Stimulated activated CD4-positive, alpha-beta T cell treated with anti-CD3 and anti-CD28 coated beads, TNF-alpha, amount 100 ng/mL, for 1 hour (primary cell): ENCODE data around the gene ACP6.
A peak's percentile ranks its signal among the peaks of the same experiment; 100 is the strongest.
"Not testable (repeated sequence)": the region's sequence is repeated elsewhere in the genome, so short reads cannot be mapped to it uniquely, and the experiment has no call there.

Experiments
- DNase-seq, 3 donors: peaks; one replicate each; pipeline ENCODE4 v3.0.0-alpha.2; 2020; ENCODE audit warnings: low read depth in 3 of 3, low spot score in 1 of 3

Gene ACP6

GRCh38 chr1:147624011-147624410 lies 46.3 kb downstream of the ACP6 start:
- no peak for DNase-seq

GRCh38 chr1:147622731-147623130 lies 47.6 kb downstream of the ACP6 start:
- DNase-seq = no peak

- DNase-seq = no peak
Measured at GRCh38 chr1:147620543-147620942, 49.8 kb downstream of the ACP6 start.

GRCh38 chr1:147619741-147620140 lies 50.6 kb downstream of the ACP6 start:
- DNase-seq = no peak

- no peak for DNase-seq
Measured at GRCh38 chr1:147618771-147619170, 51.6 kb downstream of the ACP6 start.

GRCh38 chr1:147618077-147618569 lies 52.2 kb downstream of the ACP6 start:
- no peak for DNase-seq

- DNase-seq = not testable (repeated sequence)
Measured at GRCh38 chr1:147614966-147615365, 55.4 kb downstream of the ACP6 start.

GRCh38 chr1:147613506-147613905 lies 56.8 kb downstream of the ACP6 start:
- DNase-seq = no peak

GRCh38 chr1:147612366-147612765 lies 58.0 kb downstream of the ACP6 start:
- DNase-seq = no peak

- DNase-seq = no peak
Measured at GRCh38 chr1:147611586-147611985, 58.7 kb downstream of the ACP6 start.

GRCh38 chr1:147611021-147611426 lies 59.3 kb downstream of the ACP6 start:
- DNase-seq = no peak

GRCh38 chr1:147609358-147609757 lies 61.0 kb downstream of the ACP6 start:
- DNase-seq = no peak

GRCh38 chr1:147608596-147608995 lies 61.7 kb downstream of the ACP6 start:
- DNase-seq = no peak

GRCh38 chr1:147605591-147605990 lies 64.7 kb downstream of the ACP6 start:
- DNase-seq = no peak

- DNase-seq = no peak
Measured at GRCh38 chr1:147603986-147604385, 66.3 kb downstream of the ACP6 start.

GRCh38 chr1:147600119-147601111 lies 69.9 kb downstream of the ACP6 start:
- DNase-seq = no peak

- peak; percentile 91 to 97 (median 93) for DNase-seq
Measured at GRCh38 chr1:147599362-147600118, 70.8 kb downstream of the ACP6 start.

- DNase-seq = peak in 1 of 3 donors; percentile 11
Measured at GRCh38 chr1:147598621-147599361, 71.5 kb downstream of the ACP6 start.

- no peak for DNase-seq
Measured at GRCh38 chr1:147597010-147597409, 73.3 kb downstream of the ACP6 start.
